H9 (cell line): ENCODE measurements around the gene CCR1. TPM values are rescaled to one million over a fixed set of nuclear protein-coding genes. Genes with fewer than 3 reads are reported as not detected.

Source experiments
- DNase-seq: peaks from one replicate; pipeline ENCODE4 v3.0.0-alpha.2; 2017
- H2AFZ ChIP-seq: one replicate; pipeline ENCODE4 v1.6.1; 2013; ENCODE audit warnings: mild to moderate bottlenecking, low read length, control low read depth, moderate library complexity
- H2AK5ac ChIP-seq: 2 replicates; pipeline ENCODE4 v1.6.1; 2013; ENCODE audit warnings: low read length, control low read depth, mixed read lengths; ENCODE audit not compliant: insufficient read length
- H2BK120ac ChIP-seq: one replicate; pipeline ENCODE4 v1.6.1; 2013; ENCODE audit warnings: low read depth, mild to moderate bottlenecking, low read length, control low read depth, inconsistent platforms; ENCODE audit not compliant: poor library complexity, severe bottlenecking
- H2BK12ac ChIP-seq: 2 replicates; pipeline ENCODE4 v1.6.1; 2013; ENCODE audit warnings: low read length, control low read depth, mixed read lengths, low read depth; ENCODE audit not compliant: insufficient read length
- H2BK15ac ChIP-seq: 2 replicates; pipeline ENCODE4 v1.6.1; 2013; ENCODE audit warnings: low read depth, low read length, control low read depth
- H2BK20ac ChIP-seq: one replicate; pipeline ENCODE4 v1.6.1; 2013; ENCODE audit warnings: low read depth, mild to moderate bottlenecking, low read length, control low read depth, inconsistent platforms; ENCODE audit not compliant: poor library complexity, severe bottlenecking
- H2BK5ac ChIP-seq: 2 replicates; pipeline ENCODE4 v1.6.1; 2013; ENCODE audit warnings: low read length, control low read depth, mixed read lengths; ENCODE audit not compliant: insufficient read length
- H3K14ac ChIP-seq: 2 replicates; pipeline ENCODE4 v1.6.1; 2013; ENCODE audit warnings: low read length, control low read depth; ENCODE audit not compliant: insufficient read depth
- H3K18ac ChIP-seq: 2 replicates; pipeline ENCODE4 v1.6.1; 2013; ENCODE audit warnings: low read depth, mild to moderate bottlenecking, mixed read lengths, low read length, control low read depth; ENCODE audit not compliant: insufficient read length
- H3K23ac ChIP-seq: 2 replicates; pipeline ENCODE4 v1.6.1; 2013; ENCODE audit warnings: low read length, control low read depth, mixed read lengths, low read depth; ENCODE audit not compliant: insufficient read length
- H3K23me2 ChIP-seq: 2 replicates; pipeline ENCODE4 v1.6.1; 2013; ENCODE audit warnings: low read depth, mild to moderate bottlenecking, mixed read lengths, low read length, control low read depth; ENCODE audit not compliant: insufficient read length, poor library complexity, severe bottlenecking
- H3K27ac ChIP-seq: 2 replicates; pipeline ENCODE4 v1.5.1; 2013; ENCODE audit warnings: low read length, control low read depth, mixed read lengths, low read depth; ENCODE audit not compliant: insufficient read length
- H3K27me3 ChIP-seq: 2 replicates; pipeline ENCODE4 v1.6.1; 2013; ENCODE audit warnings: low read length, control low read depth, inconsistent platforms; ENCODE audit not compliant: insufficient read depth
- H3K4ac ChIP-seq: 2 replicates; pipeline ENCODE4 v1.6.1; 2013; ENCODE audit warnings: low read depth, mild to moderate bottlenecking, control low read depth, inconsistent platforms, low read length, moderate library complexity
- H3K4me1 ChIP-seq: 2 replicates; pipeline ENCODE4 v1.6.1; 2013; ENCODE audit warnings: low read length, control low read depth, inconsistent platforms; ENCODE audit not compliant: insufficient read depth
- H3K4me2 ChIP-seq: 2 replicates; pipeline ENCODE4 v1.6.1; 2013; ENCODE audit warnings: low read length, control low read depth, mixed read lengths; ENCODE audit not compliant: insufficient read length, insufficient read depth
- H3K56ac ChIP-seq: 2 replicates; pipeline ENCODE4 v1.6.1; 2013; ENCODE audit warnings: low read depth, mild to moderate bottlenecking, mixed read lengths, low read length, control low read depth; ENCODE audit not compliant: insufficient read length
- H3K79me1 ChIP-seq: 2 replicates; pipeline ENCODE4 v1.6.1; 2013; ENCODE audit warnings: low read depth, mild to moderate bottlenecking, moderate library complexity, low read length, control low read depth, inconsistent platforms; ENCODE audit not compliant: insufficient read depth, poor library complexity, severe bottlenecking
- H3K79me2 ChIP-seq: 2 replicates; pipeline ENCODE4 v1.6.1; 2013; ENCODE audit warnings: low read length, control low read depth, inconsistent platforms; ENCODE audit not compliant: insufficient read depth
- H3K9ac ChIP-seq: 2 replicates; pipeline ENCODE4 v1.6.1; 2013; ENCODE audit warnings: low read length, control low read depth, mixed read lengths; ENCODE audit not compliant: insufficient read length; ENCODE audit errors: extremely low read depth
- H3K9me3 ChIP-seq: one replicate; pipeline ENCODE4 v1.6.1; 2013; ENCODE audit warnings: low read depth, low read length, inconsistent platforms; ENCODE audit not compliant: control insufficient read depth
- H3T11ph ChIP-seq: one replicate; pipeline ENCODE4 v1.6.1; 2013; ENCODE audit warnings: mild to moderate bottlenecking, low read length, control low read depth, inconsistent platforms
- H4K20me1 ChIP-seq: one replicate; pipeline ENCODE4 v1.6.1; 2013; ENCODE audit not compliant: control insufficient read depth, insufficient read length, insufficient read depth
- H4K5ac ChIP-seq: 2 replicates; pipeline ENCODE4 v1.6.1; 2013; ENCODE audit warnings: low read depth, mild to moderate bottlenecking, mixed read lengths, low read length, control low read depth; ENCODE audit not compliant: insufficient read length
- H4K8ac ChIP-seq: replicated peaks from 2 replicates; pipeline ENCODE4 v1.6.1; 2013; ENCODE audit warnings: low read length, control low read depth, mixed read lengths, low read depth; ENCODE audit not compliant: insufficient read length
- H4K91ac ChIP-seq: 2 replicates; pipeline ENCODE4 v1.6.1; 2013; ENCODE audit warnings: low read depth, mild to moderate bottlenecking, moderate library complexity, mixed read lengths, low read length, control low read depth; ENCODE audit not compliant: insufficient read length
- H3K27ac Mint-ChIP-seq, 3 experiments: 2 replicates in 2 of 3; 3 replicates in 1 of 3; pipeline ENCODE4 v1.8.0; 2020 to 2021; ENCODE audit warnings: mixed read lengths in 3 of 3, mild to moderate bottlenecking in 1 of 3, moderate library complexity in 1 of 3
- H3K27me3 Mint-ChIP-seq: 2 replicates; pipeline ENCODE4 v1.8.0; 2021; ENCODE audit warnings: low read depth, mild to moderate bottlenecking, moderate library complexity, mixed read lengths
- H3K36me3 Mint-ChIP-seq, 3 experiments: 2 replicates in 2 of 3; 3 replicates in 1 of 3; pipeline ENCODE4 v1.8.0; 2020 to 2021; ENCODE audit warnings: low read depth in 3 of 3, mixed read lengths in 3 of 3; ENCODE audit not compliant: insufficient read depth in 1 of 3
- H3K4me1 Mint-ChIP-seq, 2 experiments: 2 replicates each; pipeline ENCODE4 v1.8.0; 2020; ENCODE audit warnings: mixed read lengths in 2 of 2
- H3K4me3 Mint-ChIP-seq, 2 experiments: 2 replicates in 1 of 2; 3 replicates in 1 of 2; pipeline ENCODE4 v1.8.0; 2020 to 2021; ENCODE audit warnings: mild to moderate bottlenecking in 2 of 2, mixed read lengths in 2 of 2, moderate library complexity in 1 of 2
- H3K9me3 Mint-ChIP-seq, 2 experiments: 2 replicates in 1 of 2; 3 replicates in 1 of 2; pipeline ENCODE4 v1.8.0; 2020; ENCODE audit warnings: mild to moderate bottlenecking in 2 of 2, mixed read lengths in 2 of 2, moderate library complexity in 1 of 2
- CTCF ChIP-seq: fragments of 200-600 bp; sonication (generic); conservative IDR thresholded peaks from 3 replicates; pipeline ENCODE4 v1.8.0; 2021; ENCODE audit warnings: antibody characterized with exemption, mild to moderate bottlenecking
- WGBS: extraction: QIAGEN DNeasy Blood & Tissue Kit; methylation state at CpG from one replicate; pipeline ENCODE4 v1.1.7; 2013; ENCODE audit warnings: missing lambda C conversion rate, low lambda C conversion rate, mixed read lengths; ENCODE audit not compliant: insufficient read length; ENCODE audit errors: extremely low coverage; 5-methylcytosine and 5-hydroxymethylcytosine counted together
- total RNA-seq: library from RNA; stranded (reverse); gene quantifications from 2 replicates; pipeline ENCODE4 v1.2.1, GENCODE V29; 2021

Gene CCR1
- total RNA-seq, 1 experiment from 2014 or later: not detected

GRCh38 chr3:46209746-46210470 is 1.8 kb upstream of the CCR1 start:
- Histone ChIP-seq H3K4me2 (no peak overlapping the region), H2AFZ (no peak overlapping the region), H4K8ac (no peak overlapping the region), H3K79me2 (no peaks in the 10 kb centered on the region), H2BK12ac (no peak overlapping the region), H3K27me3 (no peaks in the 10 kb centered on the region), H3T11ph (no peak overlapping the region), H3K18ac (no peak overlapping the region), H4K91ac (no peak overlapping the region), H2BK120ac (no peak overlapping the region), H3K23ac (no peak overlapping the region), H3K9ac (no peak overlapping the region), H4K5ac (no peak overlapping the region), H2BK20ac (no peak overlapping the region), H2AK5ac (no peak overlapping the region), H2BK5ac (no peak overlapping the region), H3K56ac (no peak overlapping the region), H3K14ac (no peak overlapping the region), H2BK15ac (no peak overlapping the region), H3K9me3 (no peaks in the 10 kb centered on the region), H3K79me1 (no peaks in the 10 kb centered on the region), H4K20me1 (no peaks in the 10 kb centered on the region), H3K4me1 (0 out of 2 replicates have a peak, but pooled peaks cover 2% of the 10 kb centered on the region), H3K23me2 (no peaks in the 10 kb centered on the region), H3K27ac (no peak overlapping the region), H3K4ac (no peak overlapping the region)
- peaks cover 11 to 19% of the 10 kb centered on the region in 2 experiments for H3K4me1 Mint-ChIP-seq
- no peaks in the 10 kb centered on the region for H3K9me3 Mint-ChIP-seq
- no peak overlapping the region for H3K27ac Mint-ChIP-seq
- WGBS: no CpG with 5 or more reads among the region's 3 CpGs
- H3K4me3 Mint-ChIP-seq: no peak overlapping the region
- no peaks in the 10 kb centered on the region for H3K36me3 Mint-ChIP-seq
- H3K27me3 Mint-ChIP-seq: peaks cover 1% of the 10 kb centered on the region; the same call in 1 of the 2 replicates
- TF ChIP-seq CTCF: no peak
- no peak for DNase-seq
